DOHH2 (cell line): ENCODE data around the gene IRF6.

Experiments
- EZH2phosphoT487 ChIP-seq: fragments of 200-600 bp; sonication (generic); IDR thresholded peaks from 2 replicates; pipeline ENCODE4 v1.6.1; 2017; ENCODE audit warnings: borderline replicate concordance, mild to moderate bottlenecking, antibody characterized with exemption, low read length, moderate library complexity, mixed read lengths
- TF ChIP-seq, protein P1 (sequence below): fragments of 200-600 bp; sonication (generic); IDR thresholded peaks from one replicate; pipeline ENCODE4 v1.5.1; 2014; ENCODE audit warnings: antibody characterized with exemption, mild to moderate bottlenecking, low read depth, low read length; ENCODE audit not compliant: poor library complexity, severe bottlenecking

DNA sequence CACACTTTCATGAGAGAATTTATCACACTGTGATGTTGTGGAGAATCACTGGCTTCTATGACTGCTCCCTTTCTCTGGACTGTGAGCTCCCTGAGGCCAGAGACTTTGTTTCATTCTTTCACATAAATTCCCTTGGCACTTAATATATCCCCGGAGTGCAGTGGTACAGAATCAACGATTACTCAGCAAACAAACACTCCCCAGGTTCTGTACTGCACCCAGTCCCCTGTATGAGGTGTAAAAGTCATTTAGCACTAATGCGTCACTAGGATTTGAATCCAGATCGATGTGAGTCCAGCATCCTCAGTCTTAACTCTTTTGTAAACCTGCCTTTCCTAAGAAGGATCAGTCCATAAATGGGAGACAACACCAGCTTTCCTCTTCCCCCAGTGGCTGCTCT is 15.0 kb upstream of the IRF6 start:
- TF ChIP-seq, protein P1, sequence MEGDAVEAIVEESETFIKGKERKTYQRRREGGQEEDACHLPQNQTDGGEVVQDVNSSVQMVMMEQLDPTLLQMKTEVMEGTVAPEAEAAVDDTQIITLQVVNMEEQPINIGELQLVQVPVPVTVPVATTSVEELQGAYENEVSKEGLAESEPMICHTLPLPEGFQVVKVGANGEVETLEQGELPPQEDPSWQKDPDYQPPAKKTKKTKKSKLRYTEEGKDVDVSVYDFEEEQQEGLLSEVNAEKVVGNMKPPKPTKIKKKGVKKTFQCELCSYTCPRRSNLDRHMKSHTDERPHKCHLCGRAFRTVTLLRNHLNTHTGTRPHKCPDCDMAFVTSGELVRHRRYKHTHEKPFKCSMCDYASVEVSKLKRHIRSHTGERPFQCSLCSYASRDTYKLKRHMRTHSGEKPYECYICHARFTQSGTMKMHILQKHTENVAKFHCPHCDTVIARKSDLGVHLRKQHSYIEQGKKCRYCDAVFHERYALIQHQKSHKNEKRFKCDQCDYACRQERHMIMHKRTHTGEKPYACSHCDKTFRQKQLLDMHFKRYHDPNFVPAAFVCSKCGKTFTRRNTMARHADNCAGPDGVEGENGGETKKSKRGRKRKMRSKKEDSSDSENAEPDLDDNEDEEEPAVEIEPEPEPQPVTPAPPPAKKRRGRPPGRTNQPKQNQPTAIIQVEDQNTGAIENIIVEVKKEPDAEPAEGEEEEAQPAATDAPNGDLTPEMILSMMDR, result no peak
- TF ChIP-seq EZH2phosphoT487, result no peak
